Colonic mucosa (tissue), 4 donors: ENCODE measurements around the gene PLEKHG5. TPM values are rescaled to one million over a fixed set of nuclear protein-coding genes. Genes with fewer than 3 reads are reported as not detected.

Experiments used
- DNase-seq: peaks from one replicate; pipeline ENCODE4 v3.0.0-alpha.2; 2020
- H3K27ac ChIP-seq: fragments of 200-600 bp; one replicate; pipeline ENCODE4 v1.8.0; 2021
- H3K27me3 ChIP-seq: fragments of 200-600 bp; one replicate; pipeline ENCODE4 v1.8.0; 2021
- H3K36me3 ChIP-seq: fragments of 200-600 bp; one replicate; pipeline ENCODE4 v1.8.0; 2021
- H3K4me1 ChIP-seq: fragments of 200-600 bp; one replicate; pipeline ENCODE4 v1.8.0; 2021; ENCODE audit warnings: mild to moderate bottlenecking
- H3K4me3 ChIP-seq: fragments of 200-600 bp; one replicate; pipeline ENCODE4 v1.8.0; 2021
- H3K9ac ChIP-seq, 2 donors: one replicate each; pipeline ENCODE4 v1.7.0; 2013; ENCODE audit warnings: control low read depth in 2 of 2, low read depth in 2 of 2, low read length in 2 of 2
- H3K9me3 ChIP-seq: fragments of 200-600 bp; one replicate; pipeline ENCODE4 v1.8.0; 2021
- CTCF ChIP-seq: fragments of 200-600 bp; IDR thresholded peaks from one replicate; pipeline ENCODE4 v1.8.0; 2022; ENCODE audit warnings: antibody characterized with exemption, mild to moderate bottlenecking
- intact Hi-C: fragments of 100-400 bp; cut with DNase I; formaldehyde crosslinking; loops from one replicate; pipeline ENCODE4 v1.14.1; 2022
- total RNA-seq, 2 donors: library from RNA; stranded (reverse); fragmentation: NEBNext Ultra II Directional in 1 of 2; extraction: Animal tissue kit (Norgen Biotek cat#: 25700) in 1 of 2; gene quantifications; one replicate each; pipeline ENCODE4 v1.2.1, GENCODE V29; 2021
- donor health status: healthy.
- donor health status: DM: no; HTN: no; CAD: no.
- donor health status: DM: no; HTN: no; CAD: no.

Gene PLEKHG5
- total RNA-seq, 2 donors from 2014 or later, result 13.9 to 19.6 TPM

DNA sequence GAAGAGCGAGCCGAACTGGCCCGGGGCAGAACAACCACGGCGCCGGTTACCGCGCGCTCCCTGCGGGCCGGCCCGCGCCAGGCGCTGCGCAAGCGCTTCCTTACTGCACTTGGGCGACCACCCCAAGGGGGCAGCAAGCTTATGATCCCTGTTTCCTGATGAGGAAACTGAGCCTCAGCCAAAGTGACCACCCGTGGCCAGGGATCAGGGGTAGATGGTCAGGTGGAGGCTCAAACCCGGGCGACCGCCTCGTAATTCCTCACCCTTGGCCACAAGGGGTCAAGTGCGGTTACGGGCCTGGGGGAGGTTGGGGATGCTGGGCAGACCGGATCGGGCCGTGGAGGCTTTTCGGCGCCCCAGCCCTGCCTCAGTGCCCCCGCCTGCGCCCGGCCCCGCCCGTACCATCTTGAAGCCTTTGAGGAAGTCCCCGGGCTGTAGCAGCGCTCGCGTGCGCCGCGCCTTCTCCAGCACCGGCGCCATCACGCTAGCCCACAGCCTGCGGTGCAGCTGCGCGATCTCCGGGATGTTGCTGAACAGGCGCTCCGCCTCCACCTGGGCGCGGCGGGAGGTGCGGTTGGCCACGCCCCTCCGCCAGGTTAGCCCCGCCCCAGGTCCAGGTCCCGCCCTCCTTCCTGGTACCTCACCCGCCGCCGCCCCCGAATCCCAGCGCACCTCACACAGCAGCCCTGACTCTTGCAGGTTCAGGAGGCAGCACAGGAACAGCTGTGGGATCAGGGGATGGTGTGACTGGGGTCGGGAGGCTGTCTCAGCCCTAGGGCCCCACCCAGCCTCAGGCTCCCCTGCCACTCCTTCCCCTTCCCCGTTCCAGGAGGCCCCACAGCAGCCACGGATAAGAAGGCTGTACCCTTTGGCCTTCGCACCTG, 20.1 kb downstream of the PLEKHG5 start:
- peak overlapping the region; percentile 95 for H3K27ac ChIP-seq
- DNase-seq, result peak; percentile 91
- peak overlapping the region; percentile 44 to 88 for H3K9ac ChIP-seq
- H3K9me3 ChIP-seq, result no peaks in the 10 kb centered on the region
- no peaks in the 10 kb centered on the region for H3K36me3 ChIP-seq
- no peaks in the 10 kb centered on the region for H3K4me1 ChIP-seq
- H3K4me3 ChIP-seq, result peak overlapping the region; percentile 14
- intact Hi-C loops, result no loop called here
- no peak for TF ChIP-seq CTCF
- no peaks in the 10 kb centered on the region for H3K27me3 ChIP-seq

DNA sequence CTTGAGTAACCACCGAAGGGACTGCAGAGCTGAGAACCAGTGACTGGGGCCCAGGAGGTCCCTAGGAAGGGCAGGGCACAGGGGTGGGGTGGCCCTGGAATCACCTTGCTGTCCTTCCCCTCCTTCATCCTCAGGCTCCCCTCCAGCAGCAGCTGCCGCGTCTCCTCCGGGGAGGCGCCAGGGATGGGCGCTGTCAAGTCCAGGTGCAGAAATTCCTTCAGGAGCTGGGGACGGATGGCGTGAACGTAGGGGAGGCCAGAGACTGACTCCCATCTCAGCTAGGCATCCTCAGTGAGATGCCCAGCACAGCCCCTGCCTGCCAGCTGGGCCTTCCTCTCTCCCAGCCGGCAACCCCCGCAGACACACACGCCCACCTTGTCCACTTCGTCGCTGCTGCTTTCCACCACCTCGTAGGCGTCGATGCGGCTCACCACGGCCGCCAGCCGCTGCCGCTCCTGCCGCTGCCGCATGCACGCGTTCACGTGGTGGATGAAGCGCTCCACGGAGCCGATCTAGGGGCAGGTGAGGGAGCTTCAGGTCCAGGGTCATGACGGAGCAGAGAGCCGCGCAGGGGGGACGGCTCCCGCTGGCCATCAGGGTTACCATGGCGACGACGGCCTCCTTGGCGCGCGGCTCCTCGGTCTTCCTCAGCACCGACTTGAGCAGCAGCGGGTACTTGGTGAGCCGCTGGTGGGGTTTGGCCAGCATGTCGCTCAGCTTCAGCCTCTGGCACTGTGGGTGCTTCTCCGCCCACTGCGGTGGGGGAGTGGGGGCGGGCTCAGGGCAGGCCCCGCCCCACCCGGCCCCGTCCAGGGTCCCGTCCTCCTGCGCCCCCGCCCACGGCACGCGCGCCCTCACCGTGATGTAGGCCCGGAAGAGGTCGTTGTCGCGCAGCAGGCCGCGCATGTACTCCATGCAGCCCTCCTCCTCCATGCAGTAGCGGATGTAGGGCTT, 21.1 kb downstream of the PLEKHG5 start:
- H3K27ac ChIP-seq, result no peak overlapping the region
- H3K9me3 ChIP-seq, result no peaks in the 10 kb centered on the region
- no peak for TF ChIP-seq CTCF
- intact Hi-C loops, result no loop called here
- no peak overlapping the region for H3K9ac ChIP-seq
- H3K27me3 ChIP-seq, result no peaks in the 10 kb centered on the region
- no peak overlapping the region for H3K4me3 ChIP-seq
- DNase-seq, result no peak
- H3K36me3 ChIP-seq, result no peaks in the 10 kb centered on the region
- H3K4me1 ChIP-seq, result no peaks in the 10 kb centered on the region

- DNase-seq, result no peak
- no peaks in the 10 kb centered on the region for H3K9me3 ChIP-seq
- H3K27ac ChIP-seq, result no peak overlapping the region
- H3K4me1 ChIP-seq, result no peaks in the 10 kb centered on the region
- no peak overlapping the region for H3K4me3 ChIP-seq
- H3K9ac ChIP-seq, result no peak overlapping the region
- intact Hi-C loops, result no loop called here
- no peaks in the 10 kb centered on the region for H3K36me3 ChIP-seq
- no peak for TF ChIP-seq CTCF
- no peaks in the 10 kb centered on the region for H3K27me3 ChIP-seq
Observed at GRCh38 chr1:6468729-6469461, 22.6 kb downstream of the PLEKHG5 start.

DNA sequence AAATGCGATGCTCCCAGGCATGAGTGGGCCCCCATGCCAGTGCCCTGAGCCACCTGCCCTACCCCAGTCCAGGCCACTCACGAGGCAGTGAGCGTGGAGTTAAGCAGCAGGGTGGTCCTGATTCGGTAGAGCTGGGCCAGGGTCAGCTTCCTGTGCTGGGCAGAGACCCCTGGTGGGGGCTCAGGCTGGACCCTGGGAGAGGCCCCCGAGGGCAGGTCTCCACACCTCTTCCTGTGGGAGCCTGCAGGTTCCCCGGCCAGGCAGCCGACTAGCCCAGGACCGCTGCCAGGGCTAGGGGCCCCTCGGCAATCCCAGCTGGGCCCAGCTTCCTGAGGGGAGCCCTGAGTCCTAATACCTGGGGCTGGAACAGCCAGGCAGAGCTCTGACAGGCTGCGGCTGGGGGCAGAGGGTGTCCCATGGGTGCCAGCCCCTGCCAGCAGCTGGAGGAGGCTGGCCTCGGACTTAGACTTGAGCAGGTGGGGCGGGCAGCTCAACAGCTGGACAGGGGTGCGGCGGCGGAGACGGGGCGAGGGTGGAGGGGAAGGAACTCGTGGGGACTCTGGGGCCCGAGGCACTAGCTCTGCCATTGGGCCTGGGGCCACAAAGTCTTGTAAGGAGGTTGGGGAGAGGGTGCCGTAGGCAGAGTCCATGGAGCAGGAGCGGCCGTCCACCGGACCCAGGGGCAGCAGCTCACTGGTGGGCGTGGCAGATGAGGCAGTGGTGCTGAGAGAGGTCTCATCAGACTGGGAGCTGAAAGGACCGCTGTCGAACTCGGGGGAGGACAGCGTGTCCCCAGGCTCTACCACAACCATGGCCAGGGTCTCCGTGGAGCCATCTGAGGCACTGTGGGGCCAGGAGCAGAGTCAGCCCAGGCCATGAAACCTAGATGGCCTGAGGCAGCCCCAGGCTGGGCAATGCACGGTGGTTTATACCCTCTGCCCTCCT, 23.5 kb downstream of the PLEKHG5 start:
- Histone ChIP-seq H3K27me3 (no peaks in the 10 kb centered on the region), H3K36me3 (no peaks in the 10 kb centered on the region), H3K9ac (no peak overlapping the region), H3K4me3 (no peak overlapping the region), H3K4me1 (no peaks in the 10 kb centered on the region), H3K9me3 (no peaks in the 10 kb centered on the region), H3K27ac (no peak overlapping the region)
- intact Hi-C loops, result no loop called here
- no peak for DNase-seq
- no peak for TF ChIP-seq CTCF
